K562 (cell line): ENCODE data around the gene B3GALT4. TPM values are rescaled to one million over a fixed set of nuclear protein-coding genes. Genes with fewer than 3 reads are reported as not detected.
A peak's percentile ranks its signal among the peaks of the same experiment; 100 is the strongest.

Experiments used
- ATF7 ChIP-seq: fragments of 450-650 bp; IDR thresholded peaks from 2 replicates; pipeline ENCODE4 v1.7.1; 2014; ENCODE audit warnings: mild to moderate bottlenecking, moderate library complexity
- CEBPZ ChIP-seq: fragments of 150-350 bp; IDR thresholded peaks from 2 replicates; pipeline ENCODE4 v1.6.1; 2014; ENCODE audit warnings: low read depth, mild to moderate bottlenecking, low read length, borderline replicate concordance
- DLX4 ChIP-seq: fragments of 250-450 bp; sonication (Bioruptor Pico); IDR thresholded peaks from 2 replicates; pipeline ENCODE4 v1.6.1; 2021; ENCODE audit warnings: mild to moderate bottlenecking
- ETV6 ChIP-seq, 3 experiments: fragments of 150-350 bp in 1 of 3; sonication (generic) in 1 of 3; formaldehyde crosslinking in 1 of 3; IDR thresholded peaks; 2 replicates each; pipeline versions ENCODE4 v1.6.1 to v1.8.0; 2014 to 2022; ENCODE audit warnings: borderline replicate concordance in 2 of 3, low read depth in 2 of 3, antibody characterized with exemption in 1 of 3, low read length in 1 of 3, mild to moderate bottlenecking in 1 of 3, missing genetic modification reagents in 1 of 3
- EZH2 ChIP-seq: IDR thresholded peaks from 2 replicates; pipeline ENCODE4 v1.6.1; 2012; ENCODE audit warnings: low read depth, mild to moderate bottlenecking, inconsistent platforms, low read length, borderline replicate concordance
- GTF2E2 ChIP-seq: fragments of 200-800 bp; sonication (Bioruptor generic); IDR thresholded peaks from 2 replicates; pipeline ENCODE4 v1.6.1; 2016; ENCODE audit warnings: missing genetic modification characterization, missing compliant biosample characterization
- HNRNPUL1 ChIP-seq: fragments of 200-400 bp; formaldehyde crosslinking; IDR thresholded peaks from 2 replicates; pipeline ENCODE4 v1.6.1; 2017; ENCODE audit warnings: low read length
- MBD2 ChIP-seq: sonication (generic); IDR thresholded peaks from 2 replicates; pipeline ENCODE4 v1.6.1; 2016; ENCODE audit warnings: low read depth, borderline replicate concordance
- PML ChIP-seq: IDR thresholded peaks from 2 replicates; pipeline ENCODE4 v1.6.1; 2012; ENCODE audit warnings: low read length, inconsistent platforms
- POLR2B ChIP-seq: fragments of 450-650 bp; IDR thresholded peaks from 2 replicates; pipeline ENCODE4 v1.6.1; 2018; ENCODE audit warnings: low read depth; ENCODE audit not compliant: partially characterized antibody
- POLR2H ChIP-seq: IDR thresholded peaks from 2 replicates; pipeline ENCODE4 v1.6.1; 2016; ENCODE audit warnings: missing genetic modification characterization, low read depth, mild to moderate bottlenecking, control low read depth, missing compliant biosample characterization, moderate library complexity
- SRSF7 ChIP-seq: fragments of 200-400 bp; formaldehyde crosslinking; optimal IDR thresholded peaks from 2 replicates; pipeline ENCODE3; 2017; ENCODE audit warnings: mild to moderate bottlenecking, low read depth, low read length
- THRAP3 ChIP-seq: fragments of 450-650 bp; IDR thresholded peaks from 2 replicates; pipeline ENCODE4 v1.6.1; 2016; ENCODE audit warnings: mild to moderate bottlenecking, inconsistent platforms, borderline replicate concordance
- ZBTB1 ChIP-seq: sonication (generic); formaldehyde crosslinking; IDR thresholded peaks from 2 replicates; pipeline ENCODE4 v1.8.1; 2023; ENCODE audit warnings: missing genetic modification reagents, low read depth, mild to moderate bottlenecking, borderline replicate concordance
- ZNF143 ChIP-seq: sonication (generic); formaldehyde crosslinking; IDR thresholded peaks from 2 replicates; pipeline ENCODE4 v1.9.0; 2022; ENCODE audit warnings: mild to moderate bottlenecking, missing genetic modification reagents
- ZNF23 ChIP-seq: fragments of 250-450 bp; sonication (Bioruptor Pico); IDR thresholded peaks from 2 replicates; pipeline ENCODE4 v1.4.0; 2020; ENCODE audit warnings: mild to moderate bottlenecking
- ZNF282 ChIP-seq: sonication (generic); formaldehyde crosslinking; IDR thresholded peaks from 2 replicates; pipeline ENCODE4 v1.8.1; 2023; ENCODE audit warnings: missing genetic modification reagents
- polyA plus RNA-seq, 8 experiments: library from polyadenylated mRNA; depleted of rRNA in 4 of 8; stranded (reverse) in 5 of 8; unstranded in 3 of 8; fragments of >200 nt; fragmentation: Nextera tagmentation in 2 of 8; fragmentation: Illumina TruSeq in 1 of 8; extraction: Ambion mirVana in 2 of 8; extraction: Trizol in 1 of 8; gene quantifications; 2 replicates each; pipeline versions ENCODE4 v1.2.1 to v1.2.3, GENCODE V29; 2011 to 2014; ENCODE audit warnings: inconsistent platforms in 1 of 8, missing spikeins in 1 of 8
- total RNA-seq, 7 experiments: library from RNA; depleted of rRNA in 6 of 7; stranded (reverse); fragments of >200 nt in 6 of 7; fragmentation: Illumina TruSeq in 2 of 7; extraction: Trizol in 2 of 7; gene quantifications; 2 replicates each; pipeline versions ENCODE4 v1.2.1 to v1.2.3, GENCODE V29; 2011 to 2021; ENCODE audit warnings: low replicate concordance in 1 of 7
- TF ChIP-seq, protein P1 (sequence below): sonication (generic); formaldehyde crosslinking; IDR thresholded peaks from 2 replicates; pipeline ENCODE4 v1.8.1; 2023; ENCODE audit warnings: mild to moderate bottlenecking, missing genetic modification reagents

The B3GALT4 gene
- total and polyA plus RNA-seq, 9 of the 15 experiments (the other 6 are each of a cell fraction or from before 2014, with no cell fraction given) = 0.11 to 1.3 (median 0.53) TPM; not detected in 1

- TF ChIP-seq CEBPZ (no peak), MBD2 (no peak; the same call in 1 of the 2 replicates), ATF7 (no peak), HNRNPUL1 (peak; percentile 74), POLR2B (no peak), ETV6 (IDR thresholded peaks at IDR 0.05; ENCODE audit: borderline replicate concordance in 1 of 2, low read depth in 2 of 2, low read length in 1 of 2) (0 out of 4 replicates have a peak, but pooled peaks of 1 of the 2 experiments have one; percentile 2), ETV6 (CRISPR knock-in tag; IDR thresholded peaks at IDR 0.05; ENCODE audit: borderline replicate concordance) (no peak; the same call in 1 of the 2 replicates), GTF2E2 (tag) (no peak), THRAP3 (peak; percentile 54; the same call in 1 of the 2 replicates), SRSF7 (no peak), PML (0 out of 2 replicates have a peak, but pooled peaks have one; percentile 1), ZNF23 (CRISPR knock-in tag) (no peak), DLX4 (no peak), ZBTB1 (CRISPR knock-in tag) (no peak), EZH2 (no peak), ZNF282 (CRISPR knock-in tag) (no peak), POLR2H (tag) (peak; percentile 83), ZNF143 (CRISPR knock-in tag) (no peak)
- TF ChIP-seq, protein P1, sequence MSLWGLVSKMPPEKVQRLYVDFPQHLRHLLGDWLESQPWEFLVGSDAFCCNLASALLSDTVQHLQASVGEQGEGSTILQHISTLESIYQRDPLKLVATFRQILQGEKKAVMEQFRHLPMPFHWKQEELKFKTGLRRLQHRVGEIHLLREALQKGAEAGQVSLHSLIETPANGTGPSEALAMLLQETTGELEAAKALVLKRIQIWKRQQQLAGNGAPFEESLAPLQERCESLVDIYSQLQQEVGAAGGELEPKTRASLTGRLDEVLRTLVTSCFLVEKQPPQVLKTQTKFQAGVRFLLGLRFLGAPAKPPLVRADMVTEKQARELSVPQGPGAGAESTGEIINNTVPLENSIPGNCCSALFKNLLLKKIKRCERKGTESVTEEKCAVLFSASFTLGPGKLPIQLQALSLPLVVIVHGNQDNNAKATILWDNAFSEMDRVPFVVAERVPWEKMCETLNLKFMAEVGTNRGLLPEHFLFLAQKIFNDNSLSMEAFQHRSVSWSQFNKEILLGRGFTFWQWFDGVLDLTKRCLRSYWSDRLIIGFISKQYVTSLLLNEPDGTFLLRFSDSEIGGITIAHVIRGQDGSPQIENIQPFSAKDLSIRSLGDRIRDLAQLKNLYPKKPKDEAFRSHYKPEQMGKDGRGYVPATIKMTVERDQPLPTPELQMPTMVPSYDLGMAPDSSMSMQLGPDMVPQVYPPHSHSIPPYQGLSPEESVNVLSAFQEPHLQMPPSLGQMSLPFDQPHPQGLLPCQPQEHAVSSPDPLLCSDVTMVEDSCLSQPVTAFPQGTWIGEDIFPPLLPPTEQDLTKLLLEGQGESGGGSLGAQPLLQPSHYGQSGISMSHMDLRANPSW (CRISPR knock-in tag) = no peak
Measured at GRCh38 chr6:33272275-33273128, 4.4 kb upstream of the B3GALT4 start (continued).
